Nephron progenitor cell (in vitro differentiated cells): ENCODE data around the gene UBLCP1.

Experiments
- DNase-seq: peaks from one replicate; pipeline ENCODE4 v3.0.0; 2021
- H3K27ac Mint-ChIP-seq: 2 replicates; pipeline ENCODE4 v1.8.0; 2021; ENCODE audit warnings: mild to moderate bottlenecking, moderate library complexity, mixed read lengths
- H3K27me3 Mint-ChIP-seq: 2 replicates; pipeline ENCODE4 v1.8.0; 2021; ENCODE audit warnings: mild to moderate bottlenecking, low read depth, mixed read lengths; ENCODE audit not compliant: poor library complexity
- H3K36me3 Mint-ChIP-seq: 2 replicates; pipeline ENCODE4 v1.8.0; 2021; ENCODE audit warnings: low read depth, mixed read lengths
- H3K4me1 Mint-ChIP-seq: 2 replicates; pipeline ENCODE4 v1.8.0; 2021; ENCODE audit warnings: mixed read lengths
- H3K4me3 Mint-ChIP-seq: 2 replicates; pipeline ENCODE4 v1.8.0; 2021; ENCODE audit warnings: mild to moderate bottlenecking, moderate library complexity, mixed read lengths
- H3K9me3 Mint-ChIP-seq: 2 replicates; pipeline ENCODE4 v1.8.0; 2021; ENCODE audit warnings: mild to moderate bottlenecking, moderate library complexity, mixed read lengths
- TF ChIP-seq, protein P1 (sequence below): fragments of 200-600 bp; sonication (generic); IDR thresholded peaks from 2 replicates; pipeline ENCODE4 v1.5.0; 2021; ENCODE audit warnings: antibody characterized with exemption

The UBLCP1 gene

DNA sequence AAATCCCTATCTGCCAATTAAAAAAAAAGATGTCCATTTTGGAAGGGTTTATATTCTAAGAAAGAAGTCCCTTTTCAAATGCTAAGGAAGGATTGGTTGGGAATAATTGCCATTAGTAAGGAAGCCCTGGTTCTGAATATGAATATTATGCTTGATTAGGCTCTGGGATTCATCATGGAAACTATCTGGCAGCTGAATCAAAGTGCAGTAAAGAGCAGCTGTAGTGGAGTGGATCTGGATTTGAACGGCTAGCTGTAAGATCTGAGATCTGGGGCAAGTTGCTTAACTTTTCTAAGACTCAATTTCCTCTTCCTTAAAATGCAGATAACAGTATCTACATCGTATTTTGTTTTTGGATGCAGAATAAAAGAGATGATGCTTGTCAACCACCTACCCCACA lies 56.7 kb downstream of the UBLCP1 start:
- Mint-ChIP-seq H3K27me3 (peaks cover 16% of the 10 kb centered on the region), H3K9me3 (no peaks in the 10 kb centered on the region), H3K36me3 (no peaks in the 10 kb centered on the region), H3K4me3 (no peak overlapping the region), H3K4me1 (no peaks in the 10 kb centered on the region), H3K27ac (no peak overlapping the region)
- no peak for DNase-seq
- TF ChIP-seq, protein P1, sequence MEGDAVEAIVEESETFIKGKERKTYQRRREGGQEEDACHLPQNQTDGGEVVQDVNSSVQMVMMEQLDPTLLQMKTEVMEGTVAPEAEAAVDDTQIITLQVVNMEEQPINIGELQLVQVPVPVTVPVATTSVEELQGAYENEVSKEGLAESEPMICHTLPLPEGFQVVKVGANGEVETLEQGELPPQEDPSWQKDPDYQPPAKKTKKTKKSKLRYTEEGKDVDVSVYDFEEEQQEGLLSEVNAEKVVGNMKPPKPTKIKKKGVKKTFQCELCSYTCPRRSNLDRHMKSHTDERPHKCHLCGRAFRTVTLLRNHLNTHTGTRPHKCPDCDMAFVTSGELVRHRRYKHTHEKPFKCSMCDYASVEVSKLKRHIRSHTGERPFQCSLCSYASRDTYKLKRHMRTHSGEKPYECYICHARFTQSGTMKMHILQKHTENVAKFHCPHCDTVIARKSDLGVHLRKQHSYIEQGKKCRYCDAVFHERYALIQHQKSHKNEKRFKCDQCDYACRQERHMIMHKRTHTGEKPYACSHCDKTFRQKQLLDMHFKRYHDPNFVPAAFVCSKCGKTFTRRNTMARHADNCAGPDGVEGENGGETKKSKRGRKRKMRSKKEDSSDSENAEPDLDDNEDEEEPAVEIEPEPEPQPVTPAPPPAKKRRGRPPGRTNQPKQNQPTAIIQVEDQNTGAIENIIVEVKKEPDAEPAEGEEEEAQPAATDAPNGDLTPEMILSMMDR: no peak

DNA sequence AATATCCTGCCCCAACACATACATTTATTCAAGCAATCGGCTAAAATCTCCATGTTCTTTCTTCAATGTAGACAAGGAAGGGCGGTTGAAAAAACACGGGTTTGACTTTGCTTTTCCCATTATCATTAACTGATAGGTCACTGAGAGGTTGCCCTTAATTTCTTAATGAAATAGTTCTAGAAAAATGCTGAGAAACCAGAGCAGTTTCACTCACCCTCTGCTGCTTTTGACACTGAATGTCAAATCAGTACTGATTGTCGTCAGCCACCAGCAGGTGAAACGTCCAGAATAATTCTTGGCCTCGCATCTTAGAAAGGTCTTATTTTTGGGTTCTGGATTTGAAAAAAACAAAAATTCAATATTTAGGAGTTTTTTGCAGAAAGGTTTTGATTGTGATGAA lies 59.1 kb downstream of the UBLCP1 start:
- Mint-ChIP-seq H3K27ac (no peak overlapping the region), H3K36me3 (no peaks in the 10 kb centered on the region), H3K27me3 (peaks cover 21% of the 10 kb centered on the region), H3K4me3 (no peak overlapping the region), H3K9me3 (no peaks in the 10 kb centered on the region), H3K4me1 (no peaks in the 10 kb centered on the region)
- TF ChIP-seq, protein P1: no peak
- DNase-seq: no peak

DNA sequence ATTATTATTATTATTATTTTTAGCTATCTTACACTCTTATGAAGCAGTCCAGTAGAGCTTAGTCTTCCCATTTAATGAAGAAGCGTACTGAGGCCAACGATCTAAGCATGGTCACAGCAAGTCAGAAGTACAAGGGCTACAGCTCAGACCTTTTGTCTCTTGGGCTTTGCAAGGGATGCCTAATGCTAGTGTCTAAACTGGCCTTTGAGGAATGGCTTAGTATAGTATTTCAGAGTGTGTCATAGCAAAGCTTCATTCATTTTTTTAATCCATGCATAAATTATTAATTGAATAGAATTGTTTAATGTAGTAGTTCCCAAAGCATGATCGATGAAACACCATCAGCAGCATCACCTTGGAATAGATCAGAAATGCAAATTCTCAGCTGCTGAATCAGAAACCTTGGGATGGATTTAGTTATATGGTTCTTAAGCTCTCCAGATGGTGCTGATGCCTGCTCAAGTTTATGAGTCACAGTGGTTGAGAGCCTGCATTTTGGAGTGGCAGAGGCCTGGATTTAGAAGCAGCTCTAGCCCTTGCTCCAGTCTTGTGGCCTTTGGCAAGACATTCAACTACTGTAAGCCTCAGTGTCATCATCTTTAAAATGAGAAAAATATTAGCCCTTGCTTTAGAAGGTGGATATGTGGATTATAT lies 61.1 kb downstream of the UBLCP1 start:
- H3K4me3 Mint-ChIP-seq: no peak overlapping the region
- H3K27me3 Mint-ChIP-seq: peaks cover 31% of the 10 kb centered on the region
- TF ChIP-seq, protein P1: no peak
- no peaks in the 10 kb centered on the region for H3K4me1 Mint-ChIP-seq
- H3K27ac Mint-ChIP-seq: no peak overlapping the region
- H3K9me3 Mint-ChIP-seq: no peaks in the 10 kb centered on the region
- DNase-seq: no peak
- H3K36me3 Mint-ChIP-seq: no peaks in the 10 kb centered on the region

DNA sequence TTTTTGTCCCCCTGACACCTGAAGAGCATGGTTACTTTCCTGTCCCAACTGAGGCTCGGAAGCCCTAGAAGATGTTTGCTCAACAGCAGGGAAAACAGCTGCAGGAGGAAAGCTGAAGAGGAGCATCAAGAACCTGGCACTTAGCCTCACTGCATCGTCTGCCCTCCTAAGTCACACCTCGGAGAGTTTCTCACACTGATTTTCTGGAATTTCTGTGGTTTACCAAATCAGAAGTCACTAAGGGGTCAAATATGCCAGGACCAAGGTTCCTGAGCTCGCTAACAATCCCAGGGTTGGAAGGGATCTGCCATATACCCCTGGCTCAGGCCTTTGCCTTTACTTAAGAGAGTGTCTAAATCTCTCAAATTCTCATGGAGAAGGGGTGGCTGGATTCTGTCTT lies 61.9 kb downstream of the UBLCP1 start:
- H3K4me1 Mint-ChIP-seq: no peaks in the 10 kb centered on the region
- H3K27ac Mint-ChIP-seq: no peak overlapping the region
- DNase-seq: no peak
- H3K36me3 Mint-ChIP-seq: no peaks in the 10 kb centered on the region
- H3K27me3 Mint-ChIP-seq: peaks cover 37% of the 10 kb centered on the region
- H3K9me3 Mint-ChIP-seq: no peaks in the 10 kb centered on the region
- TF ChIP-seq, protein P1: no peak
- no peak overlapping the region for H3K4me3 Mint-ChIP-seq

DNA sequence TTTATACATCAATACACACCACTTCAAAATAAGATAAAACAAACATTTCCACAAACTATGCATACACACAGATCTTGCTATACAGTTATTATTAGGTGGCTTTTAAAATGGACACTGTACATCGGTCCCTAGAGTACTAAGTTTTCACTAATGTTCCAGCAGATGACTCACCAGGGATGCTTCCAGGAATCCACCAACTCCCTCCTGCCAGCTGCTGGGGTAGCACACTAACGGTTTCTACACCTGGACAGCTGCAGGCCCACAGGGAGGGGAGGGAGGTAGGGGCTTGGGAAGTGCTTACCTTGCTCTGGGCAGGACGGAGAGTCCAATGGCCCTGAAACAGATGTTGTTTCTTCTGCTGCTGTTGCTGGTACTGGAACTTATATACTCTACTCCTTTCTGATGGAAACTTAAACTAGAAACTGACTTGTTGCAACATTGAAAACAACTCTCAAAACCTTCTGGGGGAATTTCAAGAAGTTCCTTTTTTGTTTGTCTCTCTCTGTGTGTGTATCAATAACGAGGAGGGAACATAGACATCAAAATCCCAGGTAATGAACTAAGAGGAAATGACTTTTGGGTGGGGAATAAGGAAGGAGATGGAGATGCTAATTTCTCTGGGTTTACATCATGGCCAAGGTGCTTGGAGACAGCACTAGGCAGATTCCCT lies 67.2 kb downstream of the UBLCP1 start, which contains the start of gene IL12B:
IL12B (minus strand) TSS at position 357 of the 670 bp plus-strand sequence. CDS start 3,705 bp downstream, outside the sequence.
- H3K36me3 Mint-ChIP-seq: no peaks in the 10 kb centered on the region
- peak within 1 kb of the TSS; percentile 82 for H3K4me3 Mint-ChIP-seq
- H3K4me1 Mint-ChIP-seq: no peaks in the 10 kb centered on the region
- no peaks in the 10 kb centered on the region for H3K9me3 Mint-ChIP-seq
- no peak for DNase-seq
- no peak within 1 kb of the TSS for H3K27ac Mint-ChIP-seq
- TF ChIP-seq, protein P1: no peak
- H3K27me3 Mint-ChIP-seq: peaks cover 42% of the 10 kb centered on the region
